ENCODE measurements around the gene EBF3.

EBF3 gene

GRCh38 chr10:129958629-129959543, 5.2 kb downstream of the EBF3 start:
- H3K9ac ChIP-seq (ENCODE audit: insufficient read length, low read depth) = no peak overlapping the region
- H3K27me3 ChIP-seq (ENCODE audit: insufficient read depth, insufficient read length) = peaks cover 91% of the 10 kb centered on the region
- no peaks in the 10 kb centered on the region for H3K36me3 ChIP-seq (ENCODE audit: insufficient read depth, insufficient read length, low read length)
- DNase-seq (ENCODE audit: low read depth, low spot score) = no peak
- H3K4me1 ChIP-seq (ENCODE audit: insufficient read depth, insufficient read length) = no peaks in the 10 kb centered on the region
- H3K9me3 ChIP-seq (ENCODE audit: insufficient read depth, low read length) = no peaks in the 10 kb centered on the region
- H3K4me3 ChIP-seq (ENCODE audit: insufficient read length, low read depth) = peak overlapping the region; percentile 21
- no peak for TF ChIP-seq SUZ12 (IDR thresholded peaks at IDR 0.05; ENCODE audit: extremely low read depth, insufficient read depth, insufficient read length)
- no peak for TF ChIP-seq YY1 (IDR thresholded peaks at IDR 0.05; ENCODE audit: insufficient read depth, insufficient read length)
- no peak for TF ChIP-seq ZNF274 (IDR thresholded peaks at IDR 0.05; ENCODE audit: low read depth, low read length)

- Histone ChIP-seq H3K9ac (ENCODE audit: insufficient read length, low read depth) (no peak overlapping the region), H3K36me3 (ENCODE audit: insufficient read depth, insufficient read length, low read length) (no peaks in the 10 kb centered on the region), H3K4me3 (ENCODE audit: insufficient read length, low read depth) (peak overlapping the region; percentile 15), H3K4me1 (ENCODE audit: insufficient read depth, insufficient read length) (no peaks in the 10 kb centered on the region), H3K9me3 (ENCODE audit: insufficient read depth, low read length) (no peaks in the 10 kb centered on the region), H3K27me3 (ENCODE audit: insufficient read depth, insufficient read length) (peaks cover 89% of the 10 kb centered on the region)
- DNase-seq (ENCODE audit: low read depth, low spot score) = no peak
- TF ChIP-seq YY1 (IDR thresholded peaks at IDR 0.05; ENCODE audit: insufficient read depth, insufficient read length) = no peak
- no peak for TF ChIP-seq ZNF274 (IDR thresholded peaks at IDR 0.05; ENCODE audit: low read depth, low read length)
- no peak for TF ChIP-seq SUZ12 (IDR thresholded peaks at IDR 0.05; ENCODE audit: extremely low read depth, insufficient read depth, insufficient read length)
Measured at GRCh38 chr10:129958148-129958628, 5.9 kb downstream of the EBF3 start.

GRCh38 chr10:129956876-129957673, 7.0 kb downstream of the EBF3 start:
- Histone ChIP-seq H3K27me3 (ENCODE audit: insufficient read depth, insufficient read length) (peaks cover 78% of the 10 kb centered on the region), H3K4me1 (ENCODE audit: insufficient read depth, insufficient read length) (no peaks in the 10 kb centered on the region), H3K4me3 (ENCODE audit: insufficient read length, low read depth) (no peak overlapping the region), H3K9me3 (ENCODE audit: insufficient read depth, low read length) (no peaks in the 10 kb centered on the region), H3K36me3 (ENCODE audit: insufficient read depth, insufficient read length, low read length) (no peaks in the 10 kb centered on the region), H3K9ac (ENCODE audit: insufficient read length, low read depth) (no peak overlapping the region)
- TF ChIP-seq YY1 (IDR thresholded peaks at IDR 0.05; ENCODE audit: insufficient read depth, insufficient read length) = no peak
- no peak for TF ChIP-seq ZNF274 (IDR thresholded peaks at IDR 0.05; ENCODE audit: low read depth, low read length)
- TF ChIP-seq SUZ12 (IDR thresholded peaks at IDR 0.05; ENCODE audit: extremely low read depth, insufficient read depth, insufficient read length) = no peak
- DNase-seq (ENCODE audit: low read depth, low spot score) = no peak

GRCh38 chr10:129956286-129956670, 7.8 kb downstream of the EBF3 start:
- Histone ChIP-seq H3K9ac (ENCODE audit: insufficient read length, low read depth) (no peak overlapping the region), H3K36me3 (ENCODE audit: insufficient read depth, insufficient read length, low read length) (no peaks in the 10 kb centered on the region), H3K4me1 (ENCODE audit: insufficient read depth, insufficient read length) (no peaks in the 10 kb centered on the region), H3K9me3 (ENCODE audit: insufficient read depth, low read length) (no peaks in the 10 kb centered on the region), H3K27me3 (ENCODE audit: insufficient read depth, insufficient read length) (peaks cover 71% of the 10 kb centered on the region), H3K4me3 (ENCODE audit: insufficient read length, low read depth) (no peak overlapping the region)
- TF ChIP-seq SUZ12 (IDR thresholded peaks at IDR 0.05; ENCODE audit: extremely low read depth, insufficient read depth, insufficient read length) = no peak
- TF ChIP-seq ZNF274 (IDR thresholded peaks at IDR 0.05; ENCODE audit: low read depth, low read length) = no peak
- no peak for TF ChIP-seq YY1 (IDR thresholded peaks at IDR 0.05; ENCODE audit: insufficient read depth, insufficient read length)
- DNase-seq (ENCODE audit: low read depth, low spot score) = no peak

- Histone ChIP-seq H3K36me3 (ENCODE audit: insufficient read depth, insufficient read length, low read length) (no peaks in the 10 kb centered on the region), H3K4me3 (ENCODE audit: insufficient read length, low read depth) (no peak overlapping the region), H3K9me3 (ENCODE audit: insufficient read depth, low read length) (no peaks in the 10 kb centered on the region), H3K4me1 (ENCODE audit: insufficient read depth, insufficient read length) (no peaks in the 10 kb centered on the region), H3K27me3 (ENCODE audit: insufficient read depth, insufficient read length) (peaks cover 71% of the 10 kb centered on the region), H3K9ac (ENCODE audit: insufficient read length, low read depth) (no peak overlapping the region)
- no peak for TF ChIP-seq ZNF274 (IDR thresholded peaks at IDR 0.05; ENCODE audit: low read depth, low read length)
- TF ChIP-seq YY1 (IDR thresholded peaks at IDR 0.05; ENCODE audit: insufficient read depth, insufficient read length) = no peak
- TF ChIP-seq SUZ12 (IDR thresholded peaks at IDR 0.05; ENCODE audit: extremely low read depth, insufficient read depth, insufficient read length) = no peak
- no peak for DNase-seq (ENCODE audit: low read depth, low spot score)
Measured at GRCh38 chr10:129955601-129956285, 8.3 kb downstream of the EBF3 start.

- no peaks in the 10 kb centered on the region for H3K36me3 ChIP-seq (ENCODE audit: insufficient read depth, insufficient read length, low read length)
- H3K4me3 ChIP-seq (ENCODE audit: insufficient read length, low read depth) = no peak overlapping the region
- H3K9ac ChIP-seq (ENCODE audit: insufficient read length, low read depth) = no peak overlapping the region
- no peaks in the 10 kb centered on the region for H3K4me1 ChIP-seq (ENCODE audit: insufficient read depth, insufficient read length)
- TF ChIP-seq YY1 (IDR thresholded peaks at IDR 0.05; ENCODE audit: insufficient read depth, insufficient read length) (no peak), ZNF274 (IDR thresholded peaks at IDR 0.05; ENCODE audit: low read depth, low read length) (no peak), SUZ12 (IDR thresholded peaks at IDR 0.05; ENCODE audit: extremely low read depth, insufficient read depth, insufficient read length) (no peak)
- no peaks in the 10 kb centered on the region for H3K9me3 ChIP-seq (ENCODE audit: insufficient read depth, low read length)
- DNase-seq (ENCODE audit: low read depth, low spot score) = no peak
- peaks cover 66% of the 10 kb centered on the region for H3K27me3 ChIP-seq (ENCODE audit: insufficient read depth, insufficient read length)
Measured at GRCh38 chr10:129954492-129955315, 9.4 kb downstream of the EBF3 start.
